Ovary (tissue), 3 donors: ENCODE data around the gene PELI3.

ENCODE experiments used
- CTCF ChIP-seq, 3 donors: fragments of 450-650 bp in 2 of 3; fragments of 200-600 bp in 1 of 3; IDR thresholded peaks; one replicate each; pipeline versions ENCODE4 v1.5.1 to v1.8.0; 2016 to 2022; ENCODE audit warnings: antibody characterized with exemption in 3 of 3, mild to moderate bottlenecking in 1 of 3
- POLR2A ChIP-seq: fragments of 450-650 bp; IDR thresholded peaks from one replicate; pipeline ENCODE4 v1.6.1; 2017; ENCODE audit warnings: antibody characterized with exemption, mild to moderate bottlenecking, moderate library complexity
- donor health status: DM: no; HTN: no; CAD: no.

DNA sequence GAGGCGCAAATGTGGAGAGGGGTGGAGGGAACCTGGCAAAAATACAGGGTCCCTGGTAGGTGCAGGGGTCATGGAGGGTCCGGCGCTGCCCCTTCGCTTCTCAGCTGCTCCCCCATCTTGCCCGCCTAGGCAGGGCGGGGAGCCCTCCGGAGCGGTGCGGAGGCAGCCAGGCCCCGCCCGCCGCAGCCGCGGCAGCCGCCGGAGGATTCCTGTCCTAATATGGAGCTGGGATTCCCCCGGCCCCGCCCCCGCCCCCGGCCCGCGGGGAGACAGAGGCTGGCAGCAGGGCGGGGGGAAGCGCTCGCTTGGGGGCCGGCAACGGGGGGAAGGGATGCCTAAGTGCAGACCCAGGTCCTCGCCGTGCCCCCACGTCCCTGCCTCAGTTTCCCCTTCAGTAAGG lies 46.9 kb upstream of the PELI3 start:
- TF ChIP-seq CTCF (IDR thresholded peaks at IDR 0.05) (no peak), POLR2A (no peak)
